Body of pancreas (tissue), 4 donors: ENCODE measurements around the gene STIM1.

Source experiments
- POLR2A ChIP-seq, 3 donors: fragments of 450-650 bp; IDR thresholded peaks; one replicate each; pipeline ENCODE4 v1.6.1; 2016; ENCODE audit warnings: antibody characterized with exemption in 3 of 3, mild to moderate bottlenecking in 2 of 3
- TF ChIP-seq, protein P1 (sequence below), 7 experiments: fragments of 450-650 bp in 4 of 7; fragments of 200-600 bp in 3 of 7; sonication (generic) in 3 of 7; IDR thresholded peaks; one replicate each; pipeline ENCODE4 v1.5.1; 2016 to 2019; ENCODE audit warnings: antibody characterized with exemption in 7 of 7

DNA sequence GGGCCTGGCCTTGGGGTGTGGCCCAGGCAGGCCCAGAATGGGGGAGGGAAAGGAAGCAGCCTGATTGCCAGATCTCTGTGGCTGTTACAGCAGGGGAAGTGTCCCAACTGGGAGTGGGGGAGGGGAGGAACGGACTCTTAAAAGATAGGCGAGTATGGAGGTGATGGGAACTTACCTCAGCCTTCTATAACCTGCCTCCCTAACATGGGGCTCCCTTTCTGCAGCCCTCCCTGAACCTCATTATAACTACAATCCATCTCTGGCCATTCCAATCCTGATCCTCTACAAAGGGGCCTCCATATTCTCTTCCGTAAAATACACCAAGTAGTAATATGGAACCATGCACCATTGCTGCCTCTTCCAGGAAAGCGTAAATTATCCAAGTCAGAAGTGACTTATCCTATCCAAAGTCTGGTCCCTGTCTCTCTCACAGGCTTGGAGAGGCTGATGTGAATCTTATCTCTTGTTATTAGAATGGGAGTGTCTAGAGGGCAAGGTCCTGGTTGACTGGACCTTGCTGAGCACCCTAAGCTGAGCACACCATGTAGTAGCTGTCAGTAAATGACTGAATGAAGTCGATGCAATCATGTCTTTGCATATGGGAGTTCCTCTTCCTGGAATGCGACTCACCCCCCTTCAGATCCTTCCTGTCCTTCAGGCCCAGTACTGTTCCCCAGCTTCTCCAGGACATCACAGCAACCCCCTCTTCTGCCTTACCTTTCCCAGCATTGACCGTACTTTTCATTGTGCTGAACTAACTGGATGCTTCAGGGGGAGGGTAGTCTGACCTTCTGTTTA is 20.6 kb upstream of the STIM1 start:
- TF ChIP-seq, protein P1, sequence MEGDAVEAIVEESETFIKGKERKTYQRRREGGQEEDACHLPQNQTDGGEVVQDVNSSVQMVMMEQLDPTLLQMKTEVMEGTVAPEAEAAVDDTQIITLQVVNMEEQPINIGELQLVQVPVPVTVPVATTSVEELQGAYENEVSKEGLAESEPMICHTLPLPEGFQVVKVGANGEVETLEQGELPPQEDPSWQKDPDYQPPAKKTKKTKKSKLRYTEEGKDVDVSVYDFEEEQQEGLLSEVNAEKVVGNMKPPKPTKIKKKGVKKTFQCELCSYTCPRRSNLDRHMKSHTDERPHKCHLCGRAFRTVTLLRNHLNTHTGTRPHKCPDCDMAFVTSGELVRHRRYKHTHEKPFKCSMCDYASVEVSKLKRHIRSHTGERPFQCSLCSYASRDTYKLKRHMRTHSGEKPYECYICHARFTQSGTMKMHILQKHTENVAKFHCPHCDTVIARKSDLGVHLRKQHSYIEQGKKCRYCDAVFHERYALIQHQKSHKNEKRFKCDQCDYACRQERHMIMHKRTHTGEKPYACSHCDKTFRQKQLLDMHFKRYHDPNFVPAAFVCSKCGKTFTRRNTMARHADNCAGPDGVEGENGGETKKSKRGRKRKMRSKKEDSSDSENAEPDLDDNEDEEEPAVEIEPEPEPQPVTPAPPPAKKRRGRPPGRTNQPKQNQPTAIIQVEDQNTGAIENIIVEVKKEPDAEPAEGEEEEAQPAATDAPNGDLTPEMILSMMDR (IDR thresholded peaks at IDR 0.05): no peak
- TF ChIP-seq POLR2A (IDR thresholded peaks at IDR 0.05): no peak
